Suppressor macrophage (primary cell): Measurements from ENCODE around the gene QRICH1.
A peak's percentile ranks its signal among the peaks of the same experiment; 100 is the strongest.

Experiments
- DNase-seq, 4 experiments: peaks; one replicate each; pipeline ENCODE4 v3.0.0-alpha.2; 2020 to 2022

The QRICH1 gene

DNA sequence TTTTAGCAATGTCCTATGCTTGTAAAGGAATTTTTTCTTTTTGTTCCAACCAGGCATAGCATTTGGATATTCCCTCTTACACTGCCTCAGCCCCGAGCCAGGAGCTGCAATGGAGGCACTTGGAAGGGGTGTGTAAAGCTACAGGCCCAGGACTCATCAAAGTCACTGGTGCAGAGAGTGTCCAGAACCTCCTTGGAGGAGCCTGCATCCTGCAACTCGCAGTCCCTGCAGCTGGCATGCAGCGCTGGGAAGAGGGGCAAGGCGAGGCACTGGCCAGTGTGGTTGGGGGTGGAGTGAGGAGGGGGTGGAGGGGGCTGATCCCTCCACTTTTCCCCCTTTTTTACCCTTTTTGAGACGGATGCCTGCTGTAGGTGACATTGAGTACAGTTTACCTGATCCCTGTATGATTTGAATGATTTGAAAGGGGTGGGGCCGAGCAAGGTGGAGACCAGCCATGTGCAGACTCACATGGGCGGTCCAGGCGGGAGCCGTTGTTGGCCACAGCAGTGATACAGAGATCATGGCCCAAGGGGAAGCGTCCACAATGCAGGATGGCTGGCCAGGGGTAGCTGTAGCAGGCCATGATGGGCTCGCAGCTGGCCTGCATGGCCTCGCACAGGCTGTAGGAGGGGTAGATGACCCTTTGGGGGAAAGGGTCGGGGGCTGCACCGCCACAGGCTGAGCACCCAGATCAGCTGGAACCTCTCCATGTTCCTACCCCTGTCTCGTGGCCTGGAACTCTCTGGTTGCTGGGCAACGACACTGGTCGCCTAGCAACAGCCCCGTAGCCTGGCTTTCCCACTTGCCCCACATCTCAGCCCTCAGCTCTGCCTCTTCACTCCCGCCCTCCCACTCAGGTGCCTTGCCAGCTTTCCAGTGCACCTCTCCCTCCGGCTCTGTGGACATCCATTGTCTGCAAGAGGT, 95.9 kb downstream of the QRICH1 start:
- no peak for DNase-seq

DNA sequence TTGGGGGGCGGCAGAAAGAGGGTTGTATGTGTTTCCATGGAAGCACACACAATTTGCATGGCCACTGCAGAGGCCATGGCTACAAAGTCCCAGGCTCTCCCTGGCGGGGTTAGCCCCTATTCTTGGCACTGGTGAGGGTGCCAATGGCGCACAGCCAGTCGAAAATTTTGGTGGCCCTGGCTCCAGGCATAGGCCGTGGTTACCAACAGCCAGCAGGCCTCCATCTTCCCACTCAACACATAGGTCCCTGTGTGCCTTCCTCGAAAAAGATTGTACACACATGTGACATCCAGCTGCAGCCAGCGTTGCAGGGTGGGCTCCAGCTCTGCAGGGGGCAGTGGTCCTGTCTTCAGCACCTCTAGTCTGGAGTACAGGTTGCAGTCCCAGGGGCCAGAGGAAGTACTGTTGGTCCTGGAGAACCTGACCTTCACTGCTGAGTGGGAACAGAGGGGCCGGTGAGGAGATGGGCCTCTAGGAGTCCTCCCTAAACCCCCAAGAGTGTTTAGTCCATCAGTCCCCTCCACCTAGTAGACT, 96.7 kb downstream of the QRICH1 start:
- no peak for DNase-seq

DNA sequence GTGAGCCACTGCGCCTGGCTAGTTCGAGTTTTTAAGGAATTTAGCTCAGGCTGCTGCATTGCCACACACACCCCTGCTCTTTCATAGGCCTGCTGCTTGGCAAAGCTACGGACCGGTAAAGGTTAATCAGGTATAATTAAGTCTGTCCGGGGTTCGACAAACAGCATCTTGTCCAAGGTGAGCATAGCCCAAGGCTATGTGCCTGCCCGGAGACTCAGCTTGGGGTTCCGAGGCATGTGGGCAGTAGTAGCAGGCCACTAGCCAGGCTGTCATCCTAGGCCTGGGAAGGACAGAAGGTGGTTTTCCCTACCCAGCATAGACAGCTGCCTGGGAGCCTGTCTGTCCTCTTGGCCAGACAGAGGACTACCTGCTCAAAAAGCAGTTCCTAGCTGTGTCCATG, 97.2 kb downstream of the QRICH1 start:
- no peak for DNase-seq

DNA sequence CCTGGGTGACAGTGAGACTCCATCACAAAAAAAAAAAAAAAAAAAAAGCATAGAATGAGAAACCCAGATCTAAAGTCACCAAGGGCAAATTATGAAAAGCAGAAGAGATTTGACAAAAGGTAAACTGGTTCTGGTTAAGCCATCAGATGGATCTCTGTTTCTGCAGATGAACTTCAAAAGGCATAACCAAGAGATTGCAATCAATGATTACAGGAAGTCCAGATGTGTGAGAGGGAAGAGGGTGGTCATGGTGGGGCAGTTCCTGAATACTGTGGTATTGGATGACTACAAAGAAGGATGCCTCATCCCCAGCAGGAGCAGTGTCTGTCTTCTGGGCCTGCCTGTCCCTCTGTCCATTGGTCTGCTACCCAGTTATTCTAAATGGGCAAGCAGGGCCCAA, 100.0 kb downstream of the QRICH1 start:
- DNase-seq, result peak in 3 of 4 experiments; percentile 22 to 39 (median 25)

DNA sequence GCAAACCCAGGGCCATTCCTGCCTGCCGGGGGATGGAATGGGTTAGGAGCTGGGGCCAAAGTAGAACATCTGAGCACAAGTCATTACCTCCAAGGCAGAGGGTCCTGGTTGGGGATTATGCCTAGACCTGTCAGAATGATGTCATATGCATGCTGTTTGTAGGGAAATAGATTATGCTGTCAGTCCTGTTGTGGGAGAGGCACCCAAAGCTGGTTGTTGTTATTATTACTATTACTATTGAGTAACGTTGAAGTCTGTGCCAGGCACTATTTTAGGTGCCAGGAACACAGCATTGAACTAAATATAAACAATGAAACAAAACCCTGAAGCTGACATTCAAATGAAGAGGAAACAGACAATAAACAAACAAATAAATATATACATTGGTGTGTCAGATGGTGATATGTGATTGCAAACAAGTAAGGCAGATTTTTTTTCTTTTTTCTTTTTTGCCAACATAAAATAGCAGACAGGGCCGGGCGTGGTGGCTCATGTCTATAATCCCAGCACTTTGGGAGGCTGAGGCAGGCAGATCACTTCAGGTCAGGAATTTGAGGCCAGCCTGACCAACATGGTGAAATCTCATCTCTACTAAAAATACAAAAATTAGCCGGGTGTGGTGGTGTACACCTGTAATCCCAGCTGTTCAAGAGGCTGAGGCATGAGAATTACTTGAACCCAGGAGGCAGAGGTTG, 101.9 kb downstream of the QRICH1 start:
- peak in 1 of 4 experiments; percentile 14 for DNase-seq

DNA sequence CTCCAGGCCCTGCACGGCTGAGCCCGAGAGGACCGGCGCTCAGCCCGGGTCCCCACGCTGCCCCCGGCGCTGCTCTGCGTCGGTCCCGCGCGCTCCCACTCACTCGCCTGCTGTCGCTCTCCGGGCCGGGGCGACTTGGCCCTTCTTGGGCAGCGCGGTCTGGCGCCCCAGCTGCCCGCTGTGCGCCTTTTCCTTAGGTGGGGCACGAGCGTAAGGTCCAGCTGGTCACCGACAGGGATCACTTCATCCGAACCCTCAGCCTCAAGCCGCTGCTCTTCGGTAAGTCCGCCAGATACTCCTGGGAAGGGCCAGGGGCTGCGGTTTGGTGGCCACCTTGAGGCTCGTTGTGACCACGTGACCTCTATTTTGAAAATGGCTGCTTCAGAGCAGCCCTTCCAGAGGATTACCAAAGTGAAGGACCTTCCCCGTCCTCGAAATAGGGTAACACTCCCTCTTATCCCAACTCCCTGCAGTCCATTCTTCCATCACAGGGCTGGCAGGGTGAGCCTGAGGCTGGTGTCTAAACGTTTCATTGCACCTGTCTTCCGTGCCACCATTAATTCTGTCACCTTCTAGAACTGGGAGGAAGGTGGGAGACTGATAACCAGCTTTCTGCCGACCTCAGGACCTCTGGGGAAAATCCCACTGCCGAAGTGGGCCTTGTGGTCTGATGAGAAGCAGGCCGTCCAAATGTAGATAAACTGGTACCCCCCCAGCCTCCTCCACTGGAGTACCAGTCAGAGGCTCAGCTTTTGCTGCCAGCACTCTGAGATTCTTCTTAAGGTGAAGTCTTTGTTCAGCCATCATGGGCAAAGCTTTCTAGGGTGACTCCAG, 103.0 kb downstream of the QRICH1 start:
- DNase-seq, result peak; percentile 11 to 55 (median 40)

DNA sequence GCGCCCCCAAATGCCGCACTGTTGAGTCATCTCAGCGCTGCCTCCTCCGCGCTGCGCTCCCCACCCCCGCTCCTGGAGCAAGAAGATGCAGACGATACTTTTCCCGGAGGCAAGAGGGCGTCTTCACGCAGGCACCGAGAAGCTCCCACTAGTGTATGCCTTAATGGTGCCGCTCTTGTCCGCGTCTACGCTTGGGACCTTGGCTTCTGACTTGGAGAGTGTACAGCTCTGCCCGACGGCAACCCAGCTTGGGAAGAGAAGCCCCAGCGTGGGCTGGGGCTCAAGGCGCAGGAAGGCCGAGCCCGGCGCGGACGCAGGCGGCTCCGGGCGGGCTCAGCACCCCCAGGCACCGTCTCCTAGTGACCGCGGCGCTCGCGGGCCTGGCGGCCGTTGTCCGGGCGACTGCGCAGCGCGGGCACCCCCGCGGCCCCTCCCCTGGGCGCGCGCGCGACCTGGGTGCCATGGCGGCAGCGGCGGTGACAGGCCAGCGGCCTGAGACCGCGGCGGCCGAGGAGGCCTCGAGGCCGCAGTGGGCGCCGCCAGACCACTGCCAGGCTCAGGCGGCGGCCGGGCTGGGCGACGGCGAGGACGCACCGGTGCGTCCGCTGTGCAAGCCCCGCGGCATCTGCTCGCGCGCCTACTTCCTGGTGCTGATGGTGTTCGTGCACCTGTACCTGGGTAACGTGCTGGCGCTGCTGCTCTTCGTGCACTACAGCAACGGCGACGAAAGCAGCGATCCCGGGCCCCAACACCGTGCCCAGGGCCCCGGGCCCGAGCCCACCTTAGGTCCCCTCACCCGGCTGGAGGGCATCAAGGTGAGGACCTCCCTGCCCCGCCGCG, 103.9 kb downstream of the QRICH1 start, which contains the start of gene P4HTM:
P4HTM (plus strand) TSS at position 446 of the 840 bp plus-strand sequence; CDS start at position 462, 16 bp downstream.
- peak; percentile 80 to 92 (median 87) for DNase-seq

DNA sequence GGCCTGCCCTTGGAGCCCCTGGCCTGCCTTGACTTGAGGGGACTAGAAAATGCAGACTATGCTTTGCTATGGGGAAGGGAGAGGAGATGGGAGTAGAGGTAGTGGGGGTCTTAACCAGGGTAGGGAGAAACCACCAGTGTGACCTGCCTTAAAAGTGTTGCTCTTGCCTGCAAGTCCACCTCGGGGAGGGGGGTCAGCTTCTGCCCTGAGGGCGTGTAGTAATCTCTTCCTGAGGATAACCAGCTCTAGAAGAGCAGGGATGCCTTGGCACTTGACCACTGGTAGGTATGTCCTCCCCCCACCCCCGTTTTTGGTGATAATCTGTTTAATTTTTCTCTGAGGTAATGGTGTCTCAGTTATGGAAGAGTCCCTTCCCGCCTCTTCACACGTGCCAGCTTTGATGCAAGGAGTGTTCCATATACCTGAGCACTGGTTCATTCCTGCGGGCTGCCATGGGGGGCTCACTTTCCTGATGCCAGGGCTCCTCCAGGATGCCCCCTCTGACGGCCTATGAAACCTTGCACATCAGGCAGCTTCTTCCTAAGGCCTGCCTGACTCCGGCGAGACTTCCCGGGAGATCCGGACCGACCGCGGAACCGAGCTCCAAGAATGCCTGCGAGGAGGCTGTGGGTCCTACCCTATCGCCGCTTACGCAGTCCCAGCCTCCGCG, 104.6 kb downstream of the QRICH1 start:
- peak in 1 of 4 experiments; percentile 6 for DNase-seq

DNA sequence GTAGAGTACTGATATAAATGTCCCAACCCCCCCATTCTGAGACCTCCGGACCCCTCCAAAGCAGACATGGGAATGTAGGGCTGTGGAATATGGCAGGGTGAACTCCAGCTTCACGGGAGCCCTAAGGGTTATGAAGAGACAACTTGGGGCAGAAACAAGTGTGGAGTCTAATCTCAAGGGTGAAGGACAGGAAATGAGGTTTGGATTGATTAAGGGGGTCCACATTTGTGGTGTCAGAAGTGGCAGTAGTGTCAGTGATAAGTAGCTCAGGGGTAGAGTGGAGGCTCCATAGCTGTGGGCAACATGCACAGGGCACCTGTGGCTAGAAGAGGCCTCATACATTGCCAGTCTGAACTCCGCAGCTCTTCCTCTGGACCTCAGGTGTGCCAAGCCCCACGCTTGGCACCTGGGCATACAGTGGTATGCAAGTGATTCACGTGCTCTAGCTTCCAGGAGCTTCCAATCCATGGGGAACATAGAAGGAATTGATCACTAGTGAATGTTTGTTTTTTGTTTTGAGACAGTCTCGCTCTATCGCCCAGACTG, 108.0 kb downstream of the QRICH1 start:
- DNase-seq, result no peak

DNA sequence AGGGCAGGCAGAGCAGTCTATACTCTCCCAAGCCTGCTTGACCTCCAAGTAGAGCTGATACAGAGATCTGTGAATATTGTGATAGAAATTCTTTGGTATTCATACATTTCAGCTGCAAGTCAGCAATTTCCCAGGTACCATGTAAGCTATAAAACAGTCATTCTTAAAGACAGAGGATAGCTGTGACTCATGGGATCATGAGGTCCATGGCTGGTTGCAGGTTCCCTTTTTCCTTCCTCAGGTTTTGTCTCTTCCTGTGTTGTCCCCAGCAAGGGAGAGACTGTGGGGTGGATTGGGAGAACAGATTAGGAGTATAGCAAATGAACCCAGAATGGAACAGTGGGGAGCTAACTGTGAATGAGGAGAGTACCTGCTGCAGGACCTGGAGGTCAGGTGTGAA, 109.2 kb downstream of the QRICH1 start:
- DNase-seq, result peak; percentile 60 to 88 (median 80)

DNA sequence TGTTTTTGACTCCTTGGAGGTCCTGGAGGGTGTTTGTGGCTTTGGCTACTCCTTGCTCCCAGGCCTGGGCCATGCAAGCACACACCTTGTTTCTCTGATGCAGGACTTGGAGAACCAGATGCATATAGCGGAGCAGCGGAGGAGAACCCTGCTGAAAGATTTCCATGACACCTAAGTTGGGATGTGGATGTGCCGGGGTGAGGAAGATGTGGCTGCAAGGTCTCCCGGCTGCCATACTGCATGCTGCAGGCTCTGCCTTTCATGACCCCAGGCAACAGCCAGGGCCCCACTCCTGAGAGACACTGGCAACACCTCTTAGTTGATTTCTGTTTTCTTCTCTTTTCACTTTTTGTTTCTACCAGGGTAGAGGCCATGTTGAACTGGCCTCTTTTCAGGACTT, 110.8 kb downstream of the QRICH1 start:
- no peak for DNase-seq

DNA sequence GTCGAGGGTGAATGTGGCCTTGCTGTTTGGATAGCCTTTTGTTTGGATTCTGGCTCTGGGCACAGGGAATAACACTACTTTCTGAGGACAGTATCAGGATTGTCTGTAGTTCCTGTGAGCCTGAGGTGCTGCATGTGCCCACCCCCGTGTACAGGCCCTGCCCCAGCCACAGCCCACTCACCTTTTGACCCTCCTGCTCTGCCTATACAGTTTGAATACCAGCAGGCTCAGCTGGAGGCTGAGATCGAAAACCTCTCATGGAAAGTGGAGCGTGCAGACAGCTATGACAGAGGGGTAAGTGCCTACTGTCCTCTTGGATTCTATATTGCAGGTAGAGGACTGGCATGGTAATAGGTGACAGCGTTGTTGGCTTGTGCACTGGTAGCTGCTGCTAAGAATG, 111.2 kb downstream of the QRICH1 start:
- DNase-seq, result no peak

DNA sequence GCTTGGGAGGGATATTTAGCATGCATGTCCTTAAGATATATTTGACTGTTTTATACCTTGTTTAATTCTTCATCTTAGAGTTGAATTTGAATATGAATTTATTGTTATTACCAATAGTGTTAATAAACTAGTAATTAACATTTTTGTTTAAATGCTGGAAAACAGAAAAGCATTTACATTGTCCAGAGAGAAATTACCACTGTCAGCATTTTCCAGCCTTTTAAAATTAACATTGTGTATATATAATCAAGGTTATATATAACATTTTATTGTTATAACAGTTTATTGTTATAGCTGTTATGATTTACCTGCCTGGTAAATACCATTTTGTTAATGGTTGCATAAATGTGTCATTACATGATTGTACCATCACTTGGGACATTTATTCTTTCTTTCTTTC, 111.9 kb downstream of the QRICH1 start:
- DNase-seq, result no peak

DNA sequence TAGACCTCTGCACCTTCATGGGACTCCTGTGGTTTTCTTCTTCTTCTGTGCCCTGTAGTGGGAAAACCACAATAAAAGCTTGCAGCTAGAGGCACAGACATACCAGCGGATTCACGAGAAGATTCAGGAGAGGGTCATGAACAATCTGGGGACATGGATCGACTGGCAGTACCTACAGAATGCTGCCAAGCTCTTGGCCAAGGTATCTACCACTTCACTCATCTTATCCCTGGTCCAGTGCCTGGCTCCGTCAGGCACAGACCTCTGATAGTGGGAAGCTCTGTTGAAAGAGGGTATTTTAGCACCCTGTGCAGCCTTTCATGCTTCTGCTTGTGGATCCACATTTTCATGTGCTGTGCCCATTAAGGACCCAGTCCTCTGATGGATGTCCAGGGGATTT, 113.6 kb downstream of the QRICH1 start:
- no peak for DNase-seq
